ENCODE measurements around the gene SPRY2. TPM values are rescaled to one million over a fixed set of nuclear protein-coding genes. Genes with fewer than 3 reads are reported as not detected.
A peak's percentile ranks its signal among the peaks of the same experiment; 100 is the strongest.

Gene SPRY2
- total and polyA plus RNA-seq, 2 of the 8 experiments (the other 6 are each of a cell fraction or from before 2014, with no cell fraction given): 37.7 to 37.9 TPM

- H3K18ac ChIP-seq (ENCODE audit: extremely low read depth, low read length): peak overlapping the region; percentile 66; the same call in 1 of the 2 replicates
- H3K9me3 ChIP-seq (ENCODE audit: insufficient read depth in 2 of 2, low read depth in 1 of 2, low read length in 1 of 2): no peaks in the 10 kb centered on the region
- peak overlapping the region; percentile 79; the same call in 1 of the 2 replicates for H2BK5ac ChIP-seq (ENCODE audit: low read depth, low read length)
- ChIA-PET CTCF (ENCODE audit: partially characterized antibody) (interaction anchor here (1.0 to 5.0 kb wide), 6 partner anchors 9 to 680 kb away, joined by 3 to 61 read pairs (median 6); partner anchors contain the start of gene SPRY2), POLR2A (ENCODE audit: partially characterized antibody) (interaction anchor here (0.6 to 2.1 kb wide), 7 partner anchors 10 to 230 kb away, joined by 3 to 34 read pairs (median 4); partner anchors contain the start of gene SPRY2)
- H2BK20ac ChIP-seq (ENCODE audit: low read length): peak overlapping the region; percentile 92; the same call in 1 of the 2 replicates
- no peak overlapping the region for H2AFZ ChIP-seq (ENCODE audit: low read length)
- H2AK5ac ChIP-seq (ENCODE audit: low read depth, low read length): no peak overlapping the region
- no peaks in the 10 kb centered on the region for H4K20me1 ChIP-seq (replicated peaks in 1 of 2; ENCODE audit: control insufficient read depth in 1 of 2, insufficient read depth in 2 of 2, low read length in 2 of 2)
- peaks cover 2% of the 10 kb centered on the region; the same call in 1 of the 2 replicates for H3K23me2 ChIP-seq (ENCODE audit: low read depth, low read length)
- H2BK120ac ChIP-seq (replicated peaks; ENCODE audit: low read depth, low read length): peak overlapping the region; percentile 86
- TF ChIP-seq BRCA1 (IDR thresholded peaks at IDR 0.05; ENCODE audit: low read depth, low read length) (no peak), RBBP5 (IDR thresholded peaks at IDR 0.05; ENCODE audit: borderline replicate concordance, low read depth, low read length) (0 out of 2 replicates have a peak, but pooled peaks have one; percentile 76), KDM1A (IDR thresholded peaks at IDR 0.05; ENCODE audit: borderline replicate concordance, low read length) (no peak)
- peak overlapping the region; percentile 87 for H3K4ac ChIP-seq (replicated peaks; ENCODE audit: insufficient read length, low read depth, low read length)
- no peaks in the 10 kb centered on the region for H3K79me1 ChIP-seq (ENCODE audit: low read depth, low read length)
- H3K4me2 ChIP-seq (ENCODE audit: insufficient read depth in 1 of 2, low read depth in 2 of 2, low read length in 2 of 2): peak overlapping the region; percentile 64 to 66
- no peak overlapping the region for H2BK15ac ChIP-seq (ENCODE audit: low read length)
- no peak overlapping the region for H4K5ac ChIP-seq (ENCODE audit: insufficient read length, low read depth, low read length)
- H3K9ac ChIP-seq (replicated peaks in 1 of 4; ENCODE audit: extremely low read depth in 1 of 4, low read depth in 3 of 4, low read length in 3 of 4): no peak overlapping the region
- H3K79me2 ChIP-seq (ENCODE audit: control insufficient read depth in 1 of 2, insufficient read depth in 2 of 2, low read length in 2 of 2): no peaks in the 10 kb centered on the region
- no peaks in the 10 kb centered on the region for H3K27me3 ChIP-seq (replicated peaks in 1 of 4; ENCODE audit: control insufficient read depth in 3 of 4, extremely low read depth in 1 of 4, insufficient read depth in 3 of 4, low read length in 3 of 4)
- peak overlapping the region; percentile 15 to 45 (median 20); a peak in 5 of 8 replicates for H3K4me3 ChIP-seq (ENCODE audit: extremely low read depth in 1 of 4, insufficient read depth in 2 of 4, low read depth in 3 of 4, low read length in 4 of 4)
- H4K8ac ChIP-seq (ENCODE audit: extremely low read depth, insufficient read depth, low read length): no peak overlapping the region
- no peaks in the 10 kb centered on the region for H3K36me3 ChIP-seq (ENCODE audit: control insufficient read depth in 2 of 4, insufficient read depth in 4 of 4, low read length in 3 of 4)
- H3K23ac ChIP-seq (ENCODE audit: insufficient read length): no peak overlapping the region
- H3K27ac ChIP-seq (ENCODE audit: low read depth, low read length): no peak overlapping the region
- DNase-seq (ENCODE audit: low read depth in 1 of 2, low spot score in 2 of 2): no peak
- H3K4me1 ChIP-seq (replicated peaks in 1 of 4; ENCODE audit: control insufficient read depth in 3 of 4, insufficient read depth in 4 of 4, low read length in 3 of 4): peaks cover 0 to 9% (median 5%) of the 10 kb centered on the region in 4 experiments; a peak in 5 of 7 replicates
- no peak overlapping the region for H3K56ac ChIP-seq (replicated peaks; ENCODE audit: insufficient read length, low read depth, low read length)
- WGBS, 2 experiments (ENCODE audit: extremely low coverage in 1 of 2, insufficient coverage in 1 of 2, insufficient read length in 1 of 2, insufficient replicate concordance in 2 of 2, low coverage in 1 of 2, low lambda C conversion rate in 2 of 2, missing lambda C conversion rate in 1 of 2): 5% methylated on average over 4 of the region's 4 CpGs; no CpG with 5 or more reads in 1 of the 2 experiments
- H2BK12ac ChIP-seq (ENCODE audit: low read depth, low read length): peak overlapping the region; percentile 82
- H3K14ac ChIP-seq (ENCODE audit: insufficient read length): no peak overlapping the region
- H4K91ac ChIP-seq (replicated peaks; ENCODE audit: insufficient read length, low read length): peak overlapping the region; percentile 94
- no peak for FAIRE-seq
These were observed 18.5 kb upstream of the SPRY2 start for GRCh38 chr13:80359414-80359777.

Data from H1 (cell line).